SH-SY5Y (cell line): Measurements from ENCODE around the gene LENEP.

Experiments used
- GATA2 ChIP-seq: IDR thresholded peaks from 2 replicates; pipeline ENCODE4 v1.6.1; 2011; ENCODE audit warnings: mild to moderate bottlenecking, low read depth, low read length
- GATA3 ChIP-seq: IDR thresholded peaks from 2 replicates; pipeline ENCODE4 v1.6.1; 2011; ENCODE audit warnings: low read depth, mild to moderate bottlenecking, low read length, moderate library complexity

DNA sequence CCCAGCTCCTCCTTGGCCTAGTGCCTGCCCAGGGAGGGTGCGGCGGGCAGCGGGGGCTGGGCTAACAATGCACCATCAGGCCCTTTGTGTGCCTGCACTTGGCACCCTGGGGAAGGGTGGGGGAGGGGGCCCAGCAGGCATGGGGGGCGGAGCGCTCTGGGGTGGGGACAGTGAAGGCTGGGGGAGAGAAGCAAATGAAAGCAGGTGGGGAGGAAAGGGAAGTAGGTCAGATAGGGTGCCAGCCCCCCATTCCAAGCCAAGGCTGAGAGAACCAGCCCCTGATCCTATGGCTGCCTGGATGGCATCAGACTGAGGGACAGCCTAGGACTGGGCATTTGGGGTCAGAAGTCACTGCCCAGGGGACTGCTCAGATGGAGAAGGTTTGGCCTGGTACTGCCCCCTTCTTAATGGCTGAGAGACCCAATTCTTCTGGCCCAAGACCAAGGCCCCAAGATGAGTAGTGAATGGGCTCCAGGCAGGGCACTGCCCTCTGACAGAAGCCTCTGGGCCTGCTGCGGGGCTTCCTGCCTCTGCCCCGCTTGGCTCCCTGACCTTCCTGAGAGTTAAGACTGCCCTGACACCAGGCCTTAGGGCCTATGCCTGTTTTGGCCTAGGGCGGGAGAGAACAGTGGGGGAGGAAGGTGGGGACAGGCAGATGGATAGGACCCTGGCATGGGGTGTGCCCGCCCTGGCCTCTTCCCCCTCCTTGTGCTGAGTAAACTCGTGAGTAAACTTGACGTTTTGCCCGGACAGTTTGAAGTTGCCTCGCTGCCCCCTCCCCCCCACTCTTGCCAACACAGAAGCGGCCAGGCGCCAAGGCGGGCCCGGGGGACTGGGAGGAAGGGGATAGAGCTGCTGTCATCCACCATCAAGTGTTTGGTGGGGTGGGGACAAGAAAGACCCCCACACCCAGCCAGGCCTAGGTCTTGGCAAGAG is 12.0 kb downstream of the LENEP start:
- TF ChIP-seq GATA2 (no peak), GATA3 (no peak)
